CD4-positive, alpha-beta T cell treated with Interleukin-15 for 4 hours (primary cell): Measurements from ENCODE around the gene SLC46A2.
A peak's percentile ranks its signal among the peaks of the same experiment; 100 is the strongest.

Experiments used
- DNase-seq: peaks from one replicate; pipeline ENCODE4 v3.0.0-alpha.2; 2020; ENCODE audit warnings: low spot score

SLC46A2 gene

DNA sequence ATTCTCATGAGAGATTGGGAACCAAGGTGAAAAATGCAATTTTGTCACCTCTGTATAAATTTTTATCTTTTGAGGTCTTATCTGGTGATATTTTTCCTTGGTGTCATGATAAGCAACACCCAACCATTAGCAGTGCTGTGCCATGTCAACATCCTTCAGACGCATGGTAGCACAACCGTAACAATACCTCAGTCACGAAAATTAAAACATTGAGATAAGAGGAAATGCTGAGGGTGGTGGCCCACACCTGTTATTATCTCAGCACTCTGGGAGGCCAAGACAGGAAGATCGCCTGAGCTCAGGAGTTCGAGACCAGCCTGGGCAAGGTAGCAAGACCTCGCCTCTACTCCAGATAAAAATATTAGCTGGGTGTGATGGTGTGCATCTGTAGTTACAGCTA is 32.7 kb downstream of the SLC46A2 start:
- no peak for DNase-seq

DNA sequence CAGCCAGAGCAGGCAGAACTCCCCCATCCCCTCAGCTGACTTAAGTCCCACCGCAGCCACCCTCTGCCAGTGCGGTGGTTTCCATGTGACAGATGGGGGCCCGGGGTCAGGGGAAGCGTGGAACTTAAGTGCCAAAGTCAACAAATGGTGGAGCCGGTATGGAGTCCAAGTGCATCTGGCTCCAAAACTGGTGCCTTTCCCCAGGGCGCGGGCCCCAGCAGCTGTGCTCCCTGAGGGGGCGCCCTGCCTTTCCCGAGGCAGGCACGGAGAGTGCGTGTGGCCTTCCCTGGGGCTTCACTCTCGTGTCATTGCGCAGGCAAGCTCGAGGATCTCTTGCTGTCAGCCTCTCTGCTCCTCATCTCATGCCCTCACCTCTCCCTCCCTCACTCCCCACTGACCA is 33.8 kb downstream of the SLC46A2 start:
- DNase-seq: no peak

DNA sequence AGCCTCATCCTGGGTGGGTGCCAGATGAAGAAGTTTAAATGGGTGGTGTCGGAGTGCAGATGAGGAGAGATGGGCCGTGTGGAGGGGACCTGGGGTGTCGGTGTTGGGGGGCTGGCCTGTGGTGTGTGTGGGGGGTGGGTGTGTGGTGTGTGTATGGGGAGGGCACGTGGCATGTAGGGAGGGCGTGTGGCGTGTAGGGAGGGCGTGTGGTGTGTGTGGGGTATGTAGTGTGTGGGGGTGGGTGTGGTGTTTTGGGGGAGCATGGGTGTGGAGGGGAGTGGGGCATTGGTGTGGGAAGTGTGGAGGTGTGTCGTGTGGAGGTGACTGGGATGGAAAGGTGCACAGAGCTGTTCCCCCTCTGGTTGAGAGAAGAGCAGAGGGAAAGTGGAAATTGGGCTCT is 34.5 kb downstream of the SLC46A2 start:
- DNase-seq: no peak

DNA sequence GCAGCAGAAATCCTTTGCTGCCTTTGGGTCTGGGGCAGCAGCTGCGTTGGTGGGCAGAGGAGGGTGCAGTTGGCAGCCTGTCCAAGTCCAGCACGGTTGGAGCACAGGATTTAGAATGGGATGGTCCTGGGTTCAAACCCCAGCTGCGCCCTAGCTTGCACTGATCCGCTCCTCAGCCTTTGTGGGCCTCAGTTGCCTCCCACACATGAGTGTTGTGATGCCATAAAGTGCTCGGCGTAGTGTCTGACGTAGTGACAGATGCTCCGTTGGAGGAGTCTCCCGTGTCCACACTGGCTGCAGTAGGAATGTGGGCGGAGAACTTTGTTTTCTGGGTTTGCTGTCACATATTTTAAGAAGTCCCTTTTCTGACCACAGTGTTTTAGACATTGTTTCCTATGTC is 36.0 kb downstream of the SLC46A2 start:
- no peak for DNase-seq

DNA sequence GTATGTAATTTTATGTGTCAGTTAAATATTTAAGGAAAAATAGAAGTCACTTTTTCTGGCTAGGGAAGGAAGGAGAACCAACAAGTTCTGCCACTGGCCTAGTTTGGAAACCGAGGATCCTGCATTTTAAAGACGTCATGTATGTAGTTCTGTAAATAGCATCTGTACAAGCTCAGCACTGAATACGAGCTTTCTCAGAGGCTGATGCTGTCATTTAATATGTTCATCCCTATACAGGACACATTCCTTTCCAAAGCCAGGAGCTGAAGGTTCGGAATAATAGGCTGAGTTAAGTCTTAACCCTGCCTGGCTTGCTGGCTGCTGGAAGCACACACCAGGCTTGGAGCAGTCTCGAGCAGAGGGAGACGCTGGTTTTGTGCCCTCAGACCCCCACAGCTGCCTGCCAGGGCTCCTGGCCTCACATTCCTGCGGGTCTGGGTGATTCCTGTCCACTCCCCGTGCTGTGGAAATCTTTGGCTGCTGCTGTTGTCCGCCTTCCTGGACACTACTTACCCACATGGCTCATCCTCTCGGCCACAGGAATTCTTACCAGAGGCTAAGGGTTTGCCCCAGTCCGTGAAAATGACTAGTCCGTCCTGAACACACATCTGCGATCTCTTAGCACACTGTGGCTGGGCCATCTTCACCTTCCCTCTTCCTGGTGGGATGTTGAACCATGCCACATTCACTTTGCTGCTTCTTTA is 36.6 kb downstream of the SLC46A2 start:
- no peak for DNase-seq

DNA sequence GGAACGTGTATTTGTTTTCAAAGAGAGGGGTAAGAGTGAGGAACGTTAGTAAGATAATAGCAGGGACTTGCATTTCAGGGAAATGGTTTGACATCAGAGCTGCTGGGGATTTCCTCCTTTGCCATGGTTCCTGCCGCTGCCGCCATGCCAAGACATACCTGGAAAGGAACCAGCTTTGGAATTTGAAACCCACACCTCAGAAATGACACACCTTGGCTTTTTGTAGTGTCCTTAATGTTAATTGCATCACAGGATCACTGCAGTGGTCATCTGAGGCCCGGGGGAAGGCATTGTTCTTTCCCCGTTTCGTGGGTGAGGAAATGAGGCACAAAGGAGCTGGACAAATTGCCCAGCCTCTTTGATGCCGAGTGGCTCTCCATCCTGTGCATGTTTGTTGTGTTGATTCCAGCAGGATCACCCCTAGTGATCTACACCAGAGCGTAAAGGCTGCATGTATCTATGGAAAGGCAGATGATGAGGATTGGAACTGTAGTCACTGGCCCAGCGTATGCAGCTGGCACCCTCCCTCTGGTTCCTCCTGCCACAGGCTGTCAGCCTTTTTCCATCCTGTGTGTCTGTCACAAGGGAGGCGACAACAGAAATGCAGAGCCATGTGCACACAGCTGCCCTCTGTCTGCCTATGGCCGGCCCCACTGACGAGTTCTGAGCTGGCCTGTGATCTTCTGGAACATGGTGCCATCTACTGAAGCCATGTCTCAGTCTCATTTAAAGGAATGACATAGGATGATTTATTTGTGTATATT is 37.8 kb downstream of the SLC46A2 start:
- DNase-seq: no peak

DNA sequence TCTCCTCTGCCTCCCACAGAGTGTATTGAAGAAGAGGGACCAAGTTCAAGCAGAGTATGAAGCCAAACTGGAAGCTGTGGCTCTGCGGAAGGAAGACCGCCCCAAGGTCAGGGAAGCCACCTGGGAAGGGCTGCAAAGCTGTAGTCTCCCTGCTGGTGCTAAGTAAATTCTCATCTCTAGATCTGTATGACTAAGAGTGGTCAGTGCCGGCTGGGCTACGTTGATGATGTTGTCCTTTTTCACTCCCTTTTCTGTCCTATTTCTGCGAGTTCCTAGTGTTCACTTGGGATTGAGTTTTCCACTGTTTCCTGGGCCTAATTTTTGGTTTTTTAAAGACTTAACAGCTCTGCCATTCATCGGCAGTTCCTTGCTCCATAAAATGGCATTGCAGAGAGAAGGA is 39.8 kb downstream of the SLC46A2 start:
- DNase-seq: no peak

DNA sequence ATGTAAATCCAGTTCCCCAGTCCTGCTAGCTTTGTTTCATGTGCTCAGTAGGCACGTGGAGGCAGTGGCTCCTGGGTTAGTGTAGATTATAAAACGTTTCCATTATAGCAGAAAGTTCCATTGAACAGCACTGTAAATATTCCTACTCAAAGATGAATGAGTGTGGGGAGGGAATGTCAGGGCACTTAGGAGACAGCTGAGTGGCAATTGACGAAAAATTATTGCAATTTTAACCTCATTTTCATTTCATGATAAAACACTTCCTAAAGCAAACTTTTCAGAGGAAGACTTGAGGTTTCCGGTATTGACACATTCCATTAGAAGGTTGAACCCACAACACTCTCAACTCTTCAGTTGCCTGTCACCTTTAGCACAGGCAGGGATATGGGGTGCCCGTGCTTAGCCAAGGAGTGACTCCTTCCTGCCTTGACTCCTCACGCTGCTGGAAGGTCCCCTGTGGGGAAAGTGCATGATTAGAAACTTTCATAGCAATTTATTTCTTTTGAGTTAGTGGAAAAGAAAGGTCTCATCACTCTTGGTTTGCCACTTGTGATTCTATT is 41.2 kb downstream of the SLC46A2 start:
- DNase-seq: no peak

DNA sequence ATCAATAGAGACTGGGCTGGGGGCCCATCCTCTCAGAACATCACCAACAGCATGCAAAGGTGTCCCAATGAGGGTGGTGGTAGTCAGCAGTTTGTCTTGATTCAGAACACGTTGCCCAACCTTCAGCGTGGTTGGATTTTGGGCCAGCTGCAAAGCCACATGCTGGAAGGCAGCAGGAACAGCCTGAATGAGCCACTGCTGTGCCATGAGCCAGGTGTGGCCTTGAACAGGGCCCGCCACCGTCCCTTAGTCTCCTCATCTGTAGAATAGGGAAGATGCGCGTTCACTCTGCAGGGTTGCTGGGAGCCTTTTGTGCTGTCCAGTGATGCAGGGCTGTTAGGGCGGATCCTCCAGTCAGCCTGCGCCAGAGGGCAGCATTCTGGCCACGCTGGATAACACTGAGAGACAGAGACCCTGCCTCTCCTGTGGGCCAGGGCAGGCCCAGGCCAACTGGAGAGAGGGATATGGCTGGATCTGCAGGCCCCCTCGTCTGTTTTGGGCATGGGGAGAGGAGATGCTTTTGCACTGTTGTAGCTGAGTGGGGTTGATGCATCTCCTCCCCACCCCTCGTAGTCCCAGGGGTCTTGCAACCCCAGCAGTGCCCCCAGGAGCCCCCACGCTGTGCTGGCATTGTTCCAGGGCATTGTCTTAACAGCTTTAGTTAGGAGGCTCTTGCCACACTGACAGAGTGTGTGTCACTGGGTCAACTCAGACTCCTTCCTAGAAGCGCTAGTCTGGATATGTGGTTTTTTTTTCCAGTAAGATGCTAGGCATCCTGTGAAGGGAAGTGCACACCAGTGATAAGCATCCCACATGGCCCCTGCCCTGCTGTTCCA is 42.1 kb downstream of the SLC46A2 start:
- no peak for DNase-seq

DNA sequence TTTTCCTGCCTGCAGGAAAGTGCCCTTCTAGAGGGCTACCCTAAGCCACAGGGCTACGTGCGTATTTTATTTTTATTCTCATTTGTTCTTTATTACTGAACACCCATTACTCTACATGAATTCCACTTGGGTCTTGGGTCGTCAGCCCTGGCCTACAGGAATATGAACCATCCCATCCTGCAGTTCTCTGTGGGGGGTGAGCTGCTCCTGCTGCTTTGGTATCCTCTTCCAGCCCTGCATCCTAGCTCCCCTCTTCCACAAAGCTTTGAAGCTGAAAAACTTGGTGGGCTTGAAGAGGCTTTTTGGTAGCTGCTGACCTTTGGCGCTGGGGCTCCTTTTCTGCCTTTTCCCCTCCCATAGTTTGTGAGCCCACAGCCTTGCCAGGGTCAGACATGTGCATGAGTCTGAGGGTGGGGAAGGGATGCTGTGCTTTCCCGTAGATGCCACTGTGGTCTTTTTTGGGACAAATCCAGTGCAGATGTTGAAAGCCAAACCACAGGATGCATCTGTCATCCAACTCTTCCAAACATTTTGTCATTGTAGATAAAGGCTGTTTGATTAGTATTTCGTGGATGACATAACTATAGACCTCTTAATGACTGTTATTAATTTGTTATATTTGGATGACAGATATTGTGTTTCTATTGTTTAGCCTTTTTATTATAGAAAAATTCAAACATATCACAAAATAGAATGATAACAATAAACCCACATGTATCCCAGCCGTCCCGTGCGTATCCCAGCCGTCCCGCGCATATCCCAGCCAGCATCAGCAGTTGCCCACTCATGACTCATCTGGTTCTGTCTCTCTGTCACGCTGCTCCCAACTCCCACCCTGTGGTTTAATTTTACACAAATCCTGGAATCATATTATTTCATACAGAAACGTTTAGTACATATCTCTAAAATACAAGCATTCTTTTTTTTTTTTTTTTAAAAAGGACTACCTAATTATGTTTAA is 43.9 kb downstream of the SLC46A2 start:
- no peak for DNase-seq

DNA sequence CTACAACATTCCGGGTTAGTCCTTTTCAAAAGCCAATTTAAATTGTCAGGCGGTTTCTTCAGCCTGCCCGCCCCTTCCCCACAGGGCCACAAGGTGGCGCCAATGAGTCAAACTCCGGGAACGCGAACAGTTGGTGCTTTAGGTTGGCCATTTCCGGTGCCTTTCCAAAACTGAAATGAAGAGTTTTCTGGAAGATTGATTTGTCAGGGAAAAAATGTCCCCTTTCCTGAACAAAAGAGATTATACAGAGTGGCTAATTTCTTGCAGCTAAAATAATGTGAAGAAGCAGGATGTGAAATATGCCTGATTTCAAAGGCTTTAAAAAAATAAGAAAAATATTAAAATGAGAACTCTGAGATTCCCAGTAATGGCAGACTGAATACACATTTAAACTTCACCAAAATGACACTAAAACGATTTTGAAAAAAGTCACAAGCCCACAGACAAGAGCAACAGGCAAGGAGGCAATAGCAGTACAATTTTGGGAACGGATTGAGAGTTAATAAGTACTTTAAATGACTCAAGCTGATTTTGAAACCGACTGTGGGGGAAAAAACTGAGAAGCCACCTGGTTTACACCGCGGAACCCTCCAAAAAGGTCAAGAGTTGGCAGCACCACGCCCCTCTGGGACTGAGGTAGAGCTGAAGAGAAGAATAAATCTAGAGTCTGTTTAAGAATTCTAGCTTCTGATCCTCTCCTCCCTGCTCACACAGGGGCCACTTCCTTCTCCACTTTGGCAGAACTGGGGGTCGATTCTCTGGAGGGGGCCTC is 45.7 kb downstream of the SLC46A2 start:
- DNase-seq: peak; percentile 76

DNA sequence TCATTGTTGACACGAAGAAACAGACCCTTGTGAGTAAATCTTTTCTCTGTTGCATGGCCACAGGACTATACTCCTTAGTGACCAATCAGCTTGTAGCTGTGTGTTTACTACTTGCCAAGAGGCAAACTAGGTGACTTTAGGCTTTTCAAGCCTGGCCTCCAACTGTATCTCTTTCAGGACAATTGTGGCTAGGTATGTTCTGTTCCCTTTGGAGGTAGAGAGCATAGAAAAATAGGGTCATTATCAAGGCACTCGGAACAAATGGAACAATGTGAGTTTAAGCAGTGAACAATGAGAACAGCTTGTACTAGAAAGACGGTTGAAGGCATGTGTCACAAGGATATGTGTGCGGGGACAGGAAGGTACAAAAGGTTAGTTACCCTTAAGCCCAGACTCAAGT is 48.1 kb downstream of the SLC46A2 start:
- DNase-seq: no peak

DNA sequence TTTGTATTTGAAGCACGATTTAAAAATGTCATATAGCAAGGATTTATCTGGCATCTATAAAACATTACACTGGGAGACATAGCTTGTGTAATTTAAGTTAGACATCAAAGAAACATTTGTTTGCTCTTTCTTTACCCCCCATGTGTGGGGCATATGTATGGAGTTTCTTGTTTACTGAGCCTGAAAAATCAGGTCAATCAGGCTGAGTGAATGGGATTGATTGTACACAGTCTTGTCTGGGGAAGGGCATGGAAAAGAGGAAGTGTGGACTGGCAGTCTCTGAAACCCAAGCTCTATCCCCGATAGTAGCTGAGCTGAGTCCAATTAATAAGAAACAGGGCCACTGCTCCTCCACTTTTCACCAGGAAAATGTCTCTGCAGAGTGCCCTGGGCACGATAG is 49.4 kb downstream of the SLC46A2 start:
- DNase-seq: no peak

DNA sequence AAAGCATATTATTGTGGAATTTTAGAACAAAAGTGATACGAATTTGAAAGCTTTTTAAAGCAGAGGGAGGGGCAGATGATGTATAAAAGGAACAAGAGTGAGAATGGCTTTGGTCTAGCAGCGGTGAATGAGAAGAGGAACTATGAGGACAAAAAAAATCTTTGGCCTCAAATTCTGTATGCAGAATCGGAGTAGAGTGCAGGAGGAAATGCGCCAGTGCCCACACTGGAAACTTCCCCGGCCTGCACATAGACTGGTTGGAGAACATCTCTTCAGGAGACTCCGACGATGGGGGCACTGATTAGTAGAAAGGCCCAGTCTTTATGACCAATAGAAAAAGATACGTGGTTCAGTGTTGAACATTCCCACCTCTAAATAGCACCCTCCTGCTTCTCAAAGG is 51.3 kb downstream of the SLC46A2 start:
- no peak for DNase-seq

DNA sequence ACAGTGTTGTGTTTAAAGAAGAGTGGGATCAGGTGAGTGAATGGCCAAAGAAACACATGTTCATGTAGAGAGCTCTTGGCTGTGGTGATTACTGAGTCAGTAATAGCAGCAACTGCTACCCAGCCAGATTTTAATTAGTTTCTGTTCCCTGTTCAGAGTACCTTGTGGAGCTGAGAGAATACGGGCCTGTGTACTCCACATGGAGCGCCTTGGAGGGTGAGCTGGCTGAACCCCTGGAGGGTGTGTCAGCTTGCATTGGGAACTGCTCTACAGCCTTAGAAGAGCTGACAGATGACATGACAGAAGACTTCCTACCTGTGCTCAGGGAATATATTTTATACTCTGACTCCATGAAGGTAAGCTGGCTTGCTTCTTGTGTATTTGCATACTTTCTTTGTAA is 52.3 kb downstream of the SLC46A2 start:
- no peak for DNase-seq

DNA sequence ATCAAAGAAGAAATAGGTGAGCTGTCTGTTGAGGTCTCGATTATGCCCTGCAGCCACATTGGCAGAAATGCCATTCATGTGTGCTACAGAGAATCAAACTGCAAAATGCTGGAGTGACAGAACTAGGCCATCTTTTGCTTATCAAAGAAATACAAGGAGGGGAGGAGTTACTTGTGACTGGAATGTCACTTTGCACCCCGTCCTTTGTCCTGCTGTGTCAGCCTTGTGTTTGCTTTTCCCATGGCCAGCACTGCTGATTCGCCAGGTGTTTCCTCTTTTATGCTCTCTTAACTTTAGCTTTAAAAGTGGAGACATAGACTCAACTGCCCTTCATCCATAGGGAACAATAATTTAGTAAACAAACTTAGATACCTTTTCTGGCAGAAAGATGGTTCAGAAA is 54.3 kb downstream of the SLC46A2 start:
- no peak for DNase-seq

DNA sequence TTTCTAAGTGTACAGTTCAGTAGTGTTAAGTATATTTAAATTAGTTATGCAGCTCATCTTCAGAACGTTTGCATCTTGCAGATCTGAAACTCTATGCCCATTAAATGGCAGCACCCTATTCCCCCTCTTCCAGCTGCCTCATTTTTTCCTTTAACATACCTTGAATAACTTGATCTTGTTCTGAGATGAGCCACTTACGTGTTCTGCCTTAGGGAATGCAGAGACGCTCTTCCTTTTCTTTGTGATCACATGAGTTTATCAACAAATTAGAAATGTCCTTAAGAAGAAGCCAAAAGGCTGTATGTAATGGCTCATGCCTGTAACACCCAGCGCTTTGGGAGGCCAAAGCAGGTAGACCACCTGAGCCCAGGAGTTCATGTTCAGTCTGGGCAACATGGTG is 57.6 kb downstream of the SLC46A2 start:
- DNase-seq: no peak

DNA sequence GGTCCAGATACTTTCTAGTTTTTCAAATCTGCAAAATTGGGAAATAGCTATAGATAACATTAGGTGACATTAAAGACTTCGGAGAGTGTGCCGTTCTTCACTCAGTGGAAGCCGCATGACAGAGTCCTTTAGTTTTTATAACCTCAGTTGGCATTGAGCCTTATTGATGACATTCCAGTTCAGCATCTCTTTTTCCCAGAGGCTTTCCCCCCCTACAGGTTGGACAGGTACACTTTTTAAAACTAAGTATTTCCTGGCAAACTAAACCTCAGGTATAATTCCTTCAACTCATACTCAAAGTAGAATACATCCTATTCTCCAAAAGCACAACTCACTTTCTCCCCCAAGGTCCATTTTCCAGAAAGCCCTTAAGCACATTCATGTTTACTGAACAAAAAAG is 58.7 kb downstream of the SLC46A2 start:
- DNase-seq: no peak

DNA sequence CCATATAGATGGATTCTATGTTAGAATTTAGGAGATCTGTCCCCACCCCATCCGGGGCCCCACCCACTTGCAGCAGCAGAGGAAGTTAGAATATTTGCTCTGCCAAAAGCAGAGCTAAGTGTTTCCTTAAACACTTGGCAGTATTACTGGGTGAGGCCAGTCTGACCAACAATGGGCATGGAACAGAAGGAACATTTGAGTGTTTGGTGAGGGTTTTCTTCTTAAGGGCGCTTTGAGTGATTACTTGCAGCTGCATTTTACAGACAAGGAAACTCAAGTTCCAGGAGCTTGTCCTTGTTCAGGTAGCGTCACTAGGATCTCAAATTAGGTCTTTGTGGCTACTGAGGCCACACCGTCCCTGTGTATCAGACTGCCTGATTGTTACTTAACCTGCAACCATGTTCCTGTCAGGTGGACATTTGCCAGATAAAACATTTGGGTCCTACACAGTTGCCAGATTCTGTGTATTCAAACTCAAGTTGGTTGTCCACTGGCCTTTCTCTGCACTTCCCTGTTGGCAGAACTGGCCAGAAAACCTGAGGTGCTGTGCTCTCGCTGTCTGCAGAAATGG is 59.3 kb downstream of the SLC46A2 start:
- DNase-seq: no peak
